ENCODE measurements around the gene SERPINA4.

DNA sequence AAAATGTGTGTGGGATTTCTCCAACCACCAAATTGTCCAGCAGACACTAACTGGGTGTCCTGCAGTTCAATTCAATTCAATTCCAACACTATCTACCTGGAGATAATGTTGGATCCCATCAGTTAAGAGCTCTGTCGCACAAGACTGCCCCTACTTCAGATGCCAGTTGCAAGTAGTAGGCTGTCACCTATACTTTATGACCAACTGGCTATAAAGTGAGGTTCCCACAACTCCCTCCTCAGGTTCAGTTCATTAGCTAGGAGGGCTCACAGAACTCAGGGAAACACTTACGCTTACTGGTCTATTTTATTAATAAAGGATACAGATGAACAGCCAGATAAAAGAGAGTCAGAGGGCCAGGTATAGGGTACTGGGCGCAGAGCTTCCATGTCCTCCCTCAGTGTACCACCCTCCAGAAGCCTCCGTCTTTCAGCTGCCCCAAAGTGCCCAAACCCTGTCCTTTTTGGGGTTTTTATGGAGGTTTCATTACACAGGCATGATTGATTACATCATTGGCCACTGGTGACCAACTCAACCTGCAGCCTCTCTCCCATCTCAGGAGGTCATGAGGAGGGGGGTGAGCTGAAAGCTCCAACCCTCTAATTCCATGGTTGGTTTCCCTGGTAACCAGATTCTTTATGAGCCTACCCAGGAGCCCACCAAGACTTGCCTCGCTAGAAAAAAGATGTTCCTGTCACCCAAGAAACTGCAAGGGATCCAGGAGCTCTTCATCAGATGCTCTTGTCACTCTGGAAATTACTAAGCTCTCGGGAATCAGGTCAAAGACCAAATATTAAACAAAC, 12.4 kb downstream of the SERPINA4 start:
- TF ChIP-seq, protein P1, sequence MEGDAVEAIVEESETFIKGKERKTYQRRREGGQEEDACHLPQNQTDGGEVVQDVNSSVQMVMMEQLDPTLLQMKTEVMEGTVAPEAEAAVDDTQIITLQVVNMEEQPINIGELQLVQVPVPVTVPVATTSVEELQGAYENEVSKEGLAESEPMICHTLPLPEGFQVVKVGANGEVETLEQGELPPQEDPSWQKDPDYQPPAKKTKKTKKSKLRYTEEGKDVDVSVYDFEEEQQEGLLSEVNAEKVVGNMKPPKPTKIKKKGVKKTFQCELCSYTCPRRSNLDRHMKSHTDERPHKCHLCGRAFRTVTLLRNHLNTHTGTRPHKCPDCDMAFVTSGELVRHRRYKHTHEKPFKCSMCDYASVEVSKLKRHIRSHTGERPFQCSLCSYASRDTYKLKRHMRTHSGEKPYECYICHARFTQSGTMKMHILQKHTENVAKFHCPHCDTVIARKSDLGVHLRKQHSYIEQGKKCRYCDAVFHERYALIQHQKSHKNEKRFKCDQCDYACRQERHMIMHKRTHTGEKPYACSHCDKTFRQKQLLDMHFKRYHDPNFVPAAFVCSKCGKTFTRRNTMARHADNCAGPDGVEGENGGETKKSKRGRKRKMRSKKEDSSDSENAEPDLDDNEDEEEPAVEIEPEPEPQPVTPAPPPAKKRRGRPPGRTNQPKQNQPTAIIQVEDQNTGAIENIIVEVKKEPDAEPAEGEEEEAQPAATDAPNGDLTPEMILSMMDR (IDR thresholded peaks at IDR 0.05), result no peak
- no peak for TF ChIP-seq POLR2A (IDR thresholded peaks at IDR 0.05)
- no peak for TF ChIP-seq POLR2AphosphoS5 (IDR thresholded peaks at IDR 0.05)

Measured in suprapubic skin (tissue), 4 donors.